Measurements from ENCODE around the gene ADCY3. TPM values are rescaled to one million over a fixed set of nuclear protein-coding genes. Genes with fewer than 3 reads are reported as not detected.
"Not testable (repeated sequence)": the region's sequence is repeated elsewhere in the genome, so short reads cannot be mapped to it uniquely, and the experiment has no call there.

The ADCY3 gene
- total and polyA plus RNA-seq, 2 experiments from 2014 or later: 13.8 to 15.0 TPM

GRCh38 chr2:24809316-24810007 is 110.6 kb downstream of the ADCY3 start:
- no peak for DNase-seq (ENCODE audit: low spot score)
- H3K27me3 ChIP-seq: no peaks in the 10 kb centered on the region
- H3K4me3 ChIP-seq: no peak overlapping the region
- H3K79me2 ChIP-seq: peaks cover 70% of the 10 kb centered on the region
- no peak overlapping the region for H2AFZ ChIP-seq
- H3K36me3 ChIP-seq (replicated peaks; ENCODE audit: insufficient read depth, low read depth): no peaks in the 10 kb centered on the region
- TF ChIP-seq CTCF (IDR thresholded peaks at IDR 0.05; ENCODE audit: poor library complexity) (no peak), EZH2 (IDR thresholded peaks at IDR 0.05; ENCODE audit: borderline replicate concordance) (no peak), EZH2phosphoT487 (IDR thresholded peaks at IDR 0.05; ENCODE audit: low read depth, severe bottlenecking, unreplicated experiment) (no peak)
- no peaks in the 10 kb centered on the region for H4K20me1 ChIP-seq (ENCODE audit: insufficient read depth, poor library complexity, severe bottlenecking)
- H3K27ac ChIP-seq: no peak overlapping the region
- H3K4me1 ChIP-seq (ENCODE audit: insufficient read depth): no peaks in the 10 kb centered on the region
- H3K4me2 ChIP-seq: no peak overlapping the region
- H3K9me2 ChIP-seq (replicated peaks; ENCODE audit: insufficient read depth): no peaks in the 10 kb centered on the region
- H3K9me3 ChIP-seq (ENCODE audit: low read depth): no peaks in the 10 kb centered on the region
- 97% methylated on average over 4 of the region's 4 CpGs for WGBS (ENCODE audit: low lambda C conversion rate, missing lambda C conversion rate)

GRCh38 chr2:24806661-24807036 is 113.4 kb downstream of the ADCY3 start:
- DNase-seq (ENCODE audit: low spot score): no peak
- Histone ChIP-seq H3K79me2 (peaks cover 49% of the 10 kb centered on the region), H3K4me1 (ENCODE audit: insufficient read depth) (no peaks in the 10 kb centered on the region), H3K4me2 (no peak overlapping the region), H2AFZ (no peak overlapping the region), H3K9me2 (replicated peaks; ENCODE audit: insufficient read depth) (no peaks in the 10 kb centered on the region), H3K27ac (no peak overlapping the region), H3K36me3 (replicated peaks; ENCODE audit: insufficient read depth, low read depth) (no peaks in the 10 kb centered on the region), H3K27me3 (no peaks in the 10 kb centered on the region), H4K20me1 (ENCODE audit: insufficient read depth, poor library complexity, severe bottlenecking) (no peaks in the 10 kb centered on the region), H3K4me3 (no peak overlapping the region), H3K9me3 (ENCODE audit: low read depth) (no peaks in the 10 kb centered on the region)
- TF ChIP-seq EZH2 (IDR thresholded peaks at IDR 0.05; ENCODE audit: borderline replicate concordance) (no peak), CTCF (IDR thresholded peaks at IDR 0.05; ENCODE audit: poor library complexity) (no peak), EZH2phosphoT487 (IDR thresholded peaks at IDR 0.05; ENCODE audit: low read depth, severe bottlenecking, unreplicated experiment) (no peak)

GRCh38 chr2:24805811-24806660 is 114.0 kb downstream of the ADCY3 start:
- not testable (repeated sequence) for DNase-seq (ENCODE audit: low spot score); H3K4me3 ChIP-seq; H2AFZ ChIP-seq; H3K4me1 ChIP-seq (ENCODE audit: insufficient read depth); H3K9me2 ChIP-seq (replicated peaks; ENCODE audit: insufficient read depth); H3K27me3 ChIP-seq; H3K36me3 ChIP-seq (replicated peaks; ENCODE audit: insufficient read depth, low read depth); H3K4me2 ChIP-seq; H3K9me3 ChIP-seq (ENCODE audit: low read depth); H4K20me1 ChIP-seq (ENCODE audit: insufficient read depth, poor library complexity, severe bottlenecking); H3K27ac ChIP-seq
- H3K79me2 ChIP-seq: peaks cover 47% of the 10 kb centered on the region
- WGBS (ENCODE audit: low lambda C conversion rate, missing lambda C conversion rate): 96% methylated on average over 20 of the region's 25 CpGs

GRCh38 chr2:24800487-24800886 is 119.5 kb downstream of the ADCY3 start:
- H4K20me1 ChIP-seq (ENCODE audit: insufficient read depth, poor library complexity, severe bottlenecking); H3K9me2 ChIP-seq (replicated peaks; ENCODE audit: insufficient read depth): not testable (repeated sequence)

More at GRCh38 chr2:24800487-24800886, 119.5 kb downstream of the ADCY3 start:
- WGBS (ENCODE audit: low lambda C conversion rate, missing lambda C conversion rate): 80% methylated on average over 5 of the region's 5 CpGs
- H3K27ac ChIP-seq; H3K9me3 ChIP-seq (ENCODE audit: low read depth); H3K4me1 ChIP-seq (ENCODE audit: insufficient read depth); DNase-seq (ENCODE audit: low spot score); H3K36me3 ChIP-seq (replicated peaks; ENCODE audit: insufficient read depth, low read depth); H3K4me2 ChIP-seq; H2AFZ ChIP-seq; H3K4me3 ChIP-seq; H3K27me3 ChIP-seq: not testable (repeated sequence)
- peaks cover 36% of the 10 kb centered on the region for H3K79me2 ChIP-seq
